ENCODE measurements around the gene ATOSB.

- no peak for TF ChIP-seq CTCF (IDR thresholded peaks at IDR 0.05)
- TF ChIP-seq POLR2A (IDR thresholded peaks at IDR 0.05) = no peak
These were observed 40.9 kb downstream of the ATOSB start for GRCh38 chr9:35074791-35075190.

Data from thyroid gland (tissue), 4 donors.